BJ (cell line): Measurements from ENCODE around the gene TAF1. TPM values are rescaled to one million over a fixed set of nuclear protein-coding genes. Genes with fewer than 3 reads are reported as not detected.

ENCODE experiments used
- CTCF ChIA-PET: fragments of 350-600 bp; formaldehyde crosslinking; extraction: SDS; loops from one replicate; lab custom pipeline; 2021; ENCODE audit warnings: antibody characterized with exemption, inconsistent platforms; lab: Yijun Ruan, JAX
- POLR2A ChIA-PET: fragments of 300-600 bp; sonication (Branson Sonifier 250); formaldehyde crosslinking; extraction: SDS; loops from one replicate; lab custom pipeline; 2021; ENCODE audit warnings: antibody characterized with exemption; lab: Charles Lee
- DNase-seq: peaks from one replicate; pipeline ENCODE4 v3.0.0-alpha.2; 2011; ENCODE audit warnings: low read depth
- H3K27me3 ChIP-seq: 2 replicates; pipeline ENCODE4 v1.6.0; 2011; ENCODE audit warnings: low read length; ENCODE audit not compliant: control insufficient read depth, insufficient read depth
- H3K36me3 ChIP-seq: 2 replicates; pipeline ENCODE4 v1.5.1; 2011; ENCODE audit warnings: low read length; ENCODE audit not compliant: control insufficient read depth, insufficient read depth
- H3K4me3 ChIP-seq: 2 replicates; pipeline ENCODE4 v1.5.1; 2011; ENCODE audit warnings: low read depth, mild to moderate bottlenecking, control low read depth, low read length
- polyA plus RNA-seq: library from polyadenylated mRNA; depleted of rRNA; stranded (reverse); fragments of >200 nt; gene quantifications from 2 replicates; pipeline ENCODE4 v1.2.3, GENCODE V29; 2011
- TF ChIP-seq, protein P1 (sequence below): IDR thresholded peaks from 2 replicates; pipeline ENCODE4 v1.5.1; 2011; ENCODE audit warnings: low read depth, mild to moderate bottlenecking, control low read depth, inconsistent platforms, low read length, moderate library complexity; ENCODE audit not compliant: insufficient read depth

TAF1 gene
- polyA plus RNA-seq, 1 experiment, result 11.1 TPM

- H3K4me3 ChIP-seq, result no peak overlapping the region
- TF ChIP-seq, protein P1, sequence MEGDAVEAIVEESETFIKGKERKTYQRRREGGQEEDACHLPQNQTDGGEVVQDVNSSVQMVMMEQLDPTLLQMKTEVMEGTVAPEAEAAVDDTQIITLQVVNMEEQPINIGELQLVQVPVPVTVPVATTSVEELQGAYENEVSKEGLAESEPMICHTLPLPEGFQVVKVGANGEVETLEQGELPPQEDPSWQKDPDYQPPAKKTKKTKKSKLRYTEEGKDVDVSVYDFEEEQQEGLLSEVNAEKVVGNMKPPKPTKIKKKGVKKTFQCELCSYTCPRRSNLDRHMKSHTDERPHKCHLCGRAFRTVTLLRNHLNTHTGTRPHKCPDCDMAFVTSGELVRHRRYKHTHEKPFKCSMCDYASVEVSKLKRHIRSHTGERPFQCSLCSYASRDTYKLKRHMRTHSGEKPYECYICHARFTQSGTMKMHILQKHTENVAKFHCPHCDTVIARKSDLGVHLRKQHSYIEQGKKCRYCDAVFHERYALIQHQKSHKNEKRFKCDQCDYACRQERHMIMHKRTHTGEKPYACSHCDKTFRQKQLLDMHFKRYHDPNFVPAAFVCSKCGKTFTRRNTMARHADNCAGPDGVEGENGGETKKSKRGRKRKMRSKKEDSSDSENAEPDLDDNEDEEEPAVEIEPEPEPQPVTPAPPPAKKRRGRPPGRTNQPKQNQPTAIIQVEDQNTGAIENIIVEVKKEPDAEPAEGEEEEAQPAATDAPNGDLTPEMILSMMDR, result no peak
- no peak for DNase-seq
- CTCF ChIA-PET, result no interaction called here
- no peaks in the 10 kb centered on the region for H3K36me3 ChIP-seq
- no peaks in the 10 kb centered on the region for H3K27me3 ChIP-seq
- POLR2A ChIA-PET, result no interaction called here
Measured at GRCh38 chrX:71364221-71364620, 1.9 kb upstream of the TAF1 start.

- ChIA-PET POLR2A (interaction anchor here (1.1 kb wide), 1 partner anchor 183 kb away, joined by 3 read pairs; no protein-coding TSS in a partner anchor), CTCF (no interaction called here)
- DNase-seq, result no peak
- peaks cover 2% of the 10 kb centered on the region; the same call in 1 of the 2 replicates for H3K36me3 ChIP-seq
- no peaks in the 10 kb centered on the region for H3K27me3 ChIP-seq
- TF ChIP-seq, protein P1, result no peak
- peak overlapping the region; percentile 60 for H3K4me3 ChIP-seq
Measured at GRCh38 chrX:71365356-71365874, 742 bp upstream of the TAF1 start.

DNA sequence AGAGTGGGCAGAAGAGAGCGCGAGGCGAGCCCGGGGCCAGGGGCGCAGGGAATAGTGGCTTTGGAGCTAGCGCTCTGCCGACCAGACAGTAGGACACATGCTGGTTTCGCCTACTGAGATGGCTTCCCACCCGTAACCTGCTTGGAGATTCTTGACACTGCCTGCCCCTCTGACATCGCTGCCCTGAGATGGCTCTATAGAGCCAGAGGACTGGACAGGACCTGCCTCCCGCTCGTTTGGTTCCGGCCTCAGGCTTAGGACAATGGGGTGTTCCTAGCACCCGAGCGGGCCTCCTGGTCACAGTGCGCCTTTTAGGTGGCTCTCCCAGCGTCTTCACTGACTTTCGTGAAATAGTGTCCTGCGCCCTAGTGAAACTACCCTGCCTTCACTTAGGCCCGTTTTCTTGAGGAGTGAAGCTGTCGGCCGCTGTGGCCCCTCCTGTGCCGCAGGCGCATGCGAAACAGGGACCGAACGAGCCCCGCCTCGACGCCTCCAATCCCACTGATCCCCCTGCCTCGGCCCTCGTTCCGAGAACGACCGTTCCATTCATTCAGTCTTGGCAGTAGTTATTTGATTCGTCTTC is 608 bp downstream of the TAF1 start:
- DNase-seq, result no peak
- CTCF ChIA-PET, result interaction anchor here (0.6 kb wide), 2 partner anchors 14 to 1233 kb away, joined by 3 read pairs; partner anchors contain the start of gene IGBP1
- Histone ChIP-seq H3K27me3 (no peaks in the 10 kb centered on the region), H3K4me3 (peak overlapping the region; percentile 86), H3K36me3 (peaks cover 2% of the 10 kb centered on the region; the same call in 1 of the 2 replicates)
- TF ChIP-seq, protein P1, result no peak
- POLR2A ChIA-PET, result interaction anchor here (0.8 kb wide), 1 partner anchor 83 kb away, joined by 4 read pairs; the partner anchor contains the start of gene NONO

DNA sequence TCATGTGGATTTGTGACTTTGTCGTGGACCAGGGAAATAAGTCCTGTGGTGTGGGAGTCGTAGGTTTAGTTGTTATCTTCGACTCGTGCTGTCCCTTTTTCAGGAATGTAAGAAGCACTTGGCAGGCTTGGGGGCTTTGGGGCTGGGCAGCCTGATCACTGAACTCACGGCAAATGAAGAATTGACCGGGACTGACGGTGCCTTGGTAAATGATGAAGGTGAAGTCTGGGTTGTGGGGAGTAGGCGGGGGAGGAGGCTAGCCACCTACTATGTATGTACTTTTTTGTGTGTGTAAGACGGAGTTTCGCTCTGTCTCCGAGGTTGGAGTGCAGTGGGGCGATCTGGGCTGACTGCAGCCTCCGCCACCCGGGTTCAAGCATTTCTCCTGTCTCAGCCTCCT is 1.2 kb downstream of the TAF1 start:
- peak overlapping the region; percentile 86 for H3K4me3 ChIP-seq
- ChIA-PET POLR2A (no interaction called here), CTCF (interaction anchor here (0.6 kb wide), 2 partner anchors 14 to 1234 kb away, joined by 3 read pairs; partner anchors contain the start of gene IGBP1)
- TF ChIP-seq, protein P1, result no peak
- H3K36me3 ChIP-seq, result peaks cover 2% of the 10 kb centered on the region; the same call in 1 of the 2 replicates
- no peak for DNase-seq
- no peaks in the 10 kb centered on the region for H3K27me3 ChIP-seq

DNA sequence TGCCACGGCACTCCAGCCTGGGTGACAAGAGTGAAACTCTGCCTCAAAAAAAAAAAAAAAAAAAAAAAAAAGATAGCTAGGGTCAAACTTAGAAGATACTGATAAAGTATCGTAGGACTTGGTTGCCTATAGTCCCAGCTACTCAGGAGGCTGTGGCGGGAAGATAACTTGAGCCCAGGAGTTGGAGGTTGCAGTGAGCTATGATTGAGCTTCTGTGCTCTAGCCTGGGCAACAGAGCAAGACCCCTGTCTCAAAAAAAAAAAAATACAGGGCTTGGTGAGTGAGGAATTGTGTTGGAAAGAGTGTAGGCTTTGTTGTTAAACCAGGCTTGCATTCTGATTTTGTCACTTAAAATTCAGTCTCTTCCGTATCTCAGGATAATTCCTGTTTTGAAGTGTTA is 6.2 kb downstream of the TAF1 start:
- no peak for DNase-seq
- no peak overlapping the region for H3K4me3 ChIP-seq
- TF ChIP-seq, protein P1, result no peak
- POLR2A ChIA-PET, result no interaction called here
- no peaks in the 10 kb centered on the region for H3K27me3 ChIP-seq
- CTCF ChIA-PET, result no interaction called here
- H3K36me3 ChIP-seq, result peaks cover 5% of the 10 kb centered on the region; the same call in 1 of the 2 replicates
